NT2/D1 (cell line): ENCODE data around the gene AGBL1.

Source experiments
- SUZ12 ChIP-seq: IDR thresholded peaks from 2 replicates; pipeline ENCODE4 v1.6.1; 2011; ENCODE audit not compliant: insufficient read length, insufficient read depth; ENCODE audit errors: extremely low read depth
- YY1 ChIP-seq: IDR thresholded peaks from 2 replicates; pipeline ENCODE4 v1.6.1; 2011; ENCODE audit not compliant: insufficient read length, insufficient read depth
- ZNF274 ChIP-seq: IDR thresholded peaks from 2 replicates; pipeline ENCODE4 v1.6.1; 2011; ENCODE audit warnings: mild to moderate bottlenecking, low read depth, low read length

- no peak for TF ChIP-seq ZNF274
- no peak for TF ChIP-seq SUZ12
- no peak for TF ChIP-seq YY1
Measured at GRCh38 chr15:86336051-86336788, 256.5 kb downstream of the AGBL1 start.
